GDM1 (cell line): Measurements from ENCODE around the gene SGCE.
A peak's percentile ranks its signal among the peaks of the same experiment; 100 is the strongest.

Experiments
- DNase-seq: peaks from one replicate; lab custom pipeline; 2025; lab: John Stamatoyannopoulos, UW

The SGCE gene

DNA sequence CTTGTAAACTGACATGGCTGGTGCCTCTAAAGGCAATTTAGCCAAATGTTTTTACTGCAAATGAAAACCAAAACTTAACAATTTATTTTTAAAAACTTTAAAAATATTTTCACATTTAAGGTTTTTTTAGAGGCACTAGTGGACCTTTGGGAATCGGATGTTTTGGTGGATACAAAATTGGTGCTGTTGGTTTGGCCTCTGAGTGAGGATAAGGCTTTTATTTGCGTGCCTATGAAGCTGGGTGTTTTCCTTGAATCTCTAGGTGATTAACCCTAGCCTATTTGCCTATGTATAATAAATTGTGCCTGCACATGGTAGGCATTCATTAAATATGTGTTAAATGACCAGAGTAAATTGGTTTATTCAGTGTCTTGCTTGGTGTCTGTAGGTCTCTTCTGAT is 2.9 kb upstream of the SGCE start:
- DNase-seq, result no peak

DNA sequence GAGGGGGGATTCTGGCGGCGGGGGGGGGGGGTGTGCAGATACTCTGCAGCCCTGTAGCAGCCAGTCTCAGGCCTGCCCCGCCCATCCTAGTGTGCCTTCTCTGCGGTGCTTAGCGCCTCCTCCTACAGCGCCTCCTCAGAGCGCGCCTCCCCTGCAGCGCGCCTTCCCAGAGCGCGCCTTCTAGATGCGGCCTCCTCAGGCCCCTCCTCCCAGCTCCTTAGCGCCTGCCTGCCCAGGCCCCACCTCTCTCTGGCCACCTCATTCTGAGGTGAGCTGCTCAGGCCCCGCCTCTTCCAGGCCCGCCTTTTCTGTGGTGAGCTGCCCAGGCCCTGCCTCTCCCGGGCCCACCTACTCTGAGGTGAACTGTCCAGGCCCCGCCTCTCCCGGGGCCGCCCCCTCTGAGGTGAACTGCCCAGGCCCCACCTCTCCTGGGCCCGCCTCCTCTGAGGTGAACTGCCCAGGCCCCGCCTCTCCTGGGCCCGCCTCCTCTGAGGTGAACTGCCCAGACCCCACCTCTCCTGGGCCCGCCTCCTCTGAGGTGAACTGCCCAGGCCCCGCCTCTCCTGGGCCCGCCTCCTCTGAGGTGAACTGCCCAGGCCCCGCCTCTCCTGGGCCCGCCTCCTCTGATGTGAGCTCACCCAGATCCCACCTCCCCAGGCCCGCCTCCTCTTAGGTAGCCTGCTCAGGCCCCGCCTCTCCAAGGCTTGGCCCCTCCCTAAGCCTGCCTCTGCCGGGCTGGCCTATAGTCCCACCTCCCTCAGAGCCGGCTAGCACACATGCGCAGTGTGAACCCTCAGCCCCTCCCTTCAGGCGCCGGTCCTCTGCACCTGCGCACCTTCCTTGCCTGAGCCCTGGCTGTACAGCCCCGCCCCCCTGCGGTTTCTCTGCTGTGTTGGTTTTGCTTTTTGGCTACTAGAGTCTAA is 2.1 kb upstream of the SGCE start:
- DNase-seq, result peak; percentile 77

DNA sequence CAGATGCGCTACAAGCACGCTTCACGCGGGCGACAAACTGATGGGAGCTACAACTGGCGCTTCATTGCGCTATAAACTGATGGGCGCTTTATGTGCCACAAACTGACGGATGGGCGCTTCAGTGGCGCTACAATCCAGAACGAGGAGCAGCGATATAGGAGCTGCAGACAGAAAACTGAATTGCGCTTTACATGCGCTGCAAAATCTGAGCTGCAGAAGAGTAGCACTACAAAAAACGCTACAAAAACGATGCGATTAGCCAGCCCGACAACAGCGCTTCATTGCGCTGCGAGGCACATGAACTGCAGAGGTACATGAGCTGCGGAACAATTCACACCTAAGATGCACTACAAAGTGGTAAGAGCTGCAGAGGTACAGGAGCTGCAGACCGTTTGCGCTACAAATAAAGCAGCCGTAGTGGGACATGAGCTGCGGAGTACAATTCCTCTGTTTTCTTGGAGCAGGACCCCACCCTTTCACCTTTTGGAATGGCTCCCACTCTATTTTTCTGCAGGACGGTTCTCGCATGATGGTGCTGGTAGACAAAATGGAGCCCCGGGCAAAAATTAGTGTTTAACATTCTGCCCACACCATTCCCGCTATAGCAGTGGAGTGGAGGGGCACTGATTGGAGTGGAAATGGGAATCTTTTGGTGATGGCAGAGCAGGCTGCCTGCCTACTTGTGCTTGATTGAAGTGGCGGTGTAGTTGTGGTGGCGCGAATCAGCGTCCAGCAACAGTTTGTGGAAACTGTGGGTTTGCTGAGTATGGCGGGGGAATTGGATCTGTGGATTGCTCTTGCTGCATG is 1.2 kb upstream of the SGCE start:
- DNase-seq, result no peak

DNA sequence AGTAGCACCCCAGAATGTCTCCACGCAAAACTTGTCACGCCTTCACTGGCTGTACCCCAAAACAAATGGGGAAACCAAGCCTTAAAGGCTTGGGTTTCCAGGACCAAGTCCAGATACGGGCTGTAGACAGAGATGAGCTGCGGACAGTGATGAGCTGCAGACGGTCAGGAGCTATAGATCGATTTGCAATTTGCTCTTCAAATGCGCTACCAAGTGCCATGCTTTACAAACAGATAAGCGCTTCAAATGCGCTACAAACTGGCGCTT is 658 bp upstream of the SGCE start:
- no peak for DNase-seq

DNA sequence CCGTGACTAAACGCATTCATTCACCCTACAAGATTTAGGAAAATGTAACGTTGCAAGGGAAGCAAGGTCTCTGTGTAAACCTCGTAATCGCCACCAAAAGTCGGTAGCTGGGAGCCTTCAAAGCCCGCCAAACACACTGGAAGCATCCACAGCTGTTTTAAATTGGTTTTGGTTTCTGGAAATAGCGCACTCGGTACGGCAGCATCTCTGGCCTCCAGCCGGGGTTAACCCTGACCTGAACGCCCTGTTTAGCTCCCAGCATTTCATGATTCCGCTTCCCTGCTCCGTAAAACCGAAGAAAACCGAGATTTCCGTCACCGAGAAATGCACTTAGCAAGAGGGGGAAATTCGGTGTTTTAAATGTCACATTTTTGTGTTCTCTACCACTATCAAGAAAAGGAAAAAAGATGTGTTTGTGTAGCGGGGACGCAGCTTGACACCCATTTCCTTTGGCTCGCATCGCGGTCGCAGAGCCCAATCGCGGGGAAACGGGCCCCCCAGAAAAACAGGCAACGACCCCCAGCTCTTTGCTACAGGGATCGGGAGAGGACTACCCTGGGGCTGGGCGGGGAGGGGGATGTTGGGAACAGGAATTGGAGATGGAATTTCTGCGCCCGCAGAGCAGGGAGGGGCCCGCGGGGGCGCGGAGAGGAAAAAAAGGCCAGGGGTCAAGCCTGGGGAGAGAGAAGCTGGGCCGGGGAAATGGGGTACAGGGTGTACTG is 646 bp downstream of the SGCE start:
- DNase-seq, result no peak

DNA sequence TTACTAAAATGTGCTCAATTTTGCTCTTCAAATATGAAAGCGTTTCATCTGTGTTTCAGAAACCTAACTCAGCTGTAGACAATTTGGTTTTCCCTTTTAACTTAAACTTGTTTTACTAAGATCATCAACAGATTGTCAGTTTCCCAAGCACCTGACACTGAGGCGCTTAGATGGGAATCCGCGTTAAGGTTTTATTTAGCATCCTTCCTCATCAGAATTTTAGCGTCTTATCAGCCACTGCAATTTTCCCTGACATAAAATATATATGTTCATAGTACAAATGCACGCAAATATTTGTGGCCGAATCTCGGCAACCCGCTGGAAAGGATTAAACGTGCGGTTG is 1.2 kb downstream of the SGCE start:
- DNase-seq, result no peak

DNA sequence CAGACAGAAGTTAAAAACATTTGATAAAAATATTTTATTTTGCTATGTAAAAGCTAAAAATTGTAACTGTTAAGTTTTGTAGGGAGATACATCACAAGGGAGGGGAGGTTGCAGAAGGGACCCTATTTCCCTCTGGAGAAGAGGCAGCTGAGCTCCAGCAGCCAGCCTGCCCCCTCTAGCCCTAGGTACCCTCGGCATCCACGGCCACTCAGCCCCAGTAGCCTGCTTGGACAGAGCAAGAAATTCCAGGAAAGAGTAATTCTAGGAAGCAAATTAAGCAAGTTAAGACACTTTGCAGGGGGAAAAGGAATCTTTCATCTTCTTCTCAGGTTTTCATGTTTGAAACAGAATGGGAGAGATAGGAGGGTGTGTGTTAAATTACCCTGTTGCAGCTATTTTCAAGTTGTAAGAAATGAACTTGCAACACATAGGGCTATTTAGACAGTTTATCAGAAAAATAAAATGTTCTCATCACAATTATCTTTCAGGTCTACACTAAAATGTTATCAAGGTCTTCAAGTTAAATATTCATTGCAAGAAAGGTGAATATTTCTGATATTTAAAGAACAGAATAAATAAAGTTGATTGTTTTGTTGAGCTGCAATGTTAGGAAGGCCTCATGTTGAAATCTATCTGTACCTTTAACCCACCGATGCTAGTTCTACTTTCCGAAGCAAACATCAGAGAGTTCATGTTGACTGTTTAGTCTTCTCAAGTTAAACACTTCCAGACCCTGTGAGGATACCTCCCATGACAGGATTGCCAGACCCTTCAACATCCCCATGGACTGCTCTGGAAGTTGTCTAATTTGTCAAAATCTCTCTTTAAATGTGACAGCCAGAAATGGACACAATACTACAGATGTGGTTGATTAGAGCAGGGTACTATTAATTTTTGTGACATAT is 5.5 kb downstream of the SGCE start:
- DNase-seq, result no peak

DNA sequence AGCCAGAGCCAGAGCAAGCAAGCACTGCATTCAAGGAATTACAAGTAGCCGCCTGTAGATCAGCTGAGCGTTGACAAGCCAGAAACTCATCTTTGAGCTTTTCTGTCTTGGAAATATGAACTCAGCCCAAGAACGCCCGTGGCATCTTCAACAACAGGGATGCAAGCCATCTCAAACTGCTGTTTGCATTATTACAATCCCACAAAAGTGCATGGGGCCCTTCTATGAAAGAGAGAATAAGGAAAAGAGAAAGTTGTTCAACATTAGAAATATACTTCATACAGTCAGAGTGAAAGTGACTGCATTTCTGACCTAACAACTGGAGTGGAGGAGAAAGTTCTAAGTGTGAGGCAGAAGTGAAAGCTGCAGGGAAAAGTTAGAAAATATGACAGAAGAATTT is 6.5 kb downstream of the SGCE start:
- no peak for DNase-seq

DNA sequence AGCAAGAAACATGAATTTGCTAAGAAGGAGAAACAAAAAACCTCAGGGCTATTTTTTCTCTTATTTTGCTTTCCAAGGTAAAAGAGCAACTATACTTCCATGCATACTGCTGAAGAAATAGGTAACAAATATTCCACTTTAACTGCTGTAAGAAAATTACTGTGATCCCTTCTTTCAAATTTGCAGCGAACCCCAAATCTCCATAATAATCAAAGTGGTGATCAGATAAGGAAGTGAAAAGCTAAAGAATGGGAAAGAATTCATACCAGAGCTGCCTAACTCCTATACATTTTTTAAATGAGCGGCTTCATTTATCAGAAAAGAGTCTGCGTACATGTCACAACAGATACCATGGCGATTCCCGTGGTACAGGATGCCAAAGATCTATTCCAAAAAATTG is 7.2 kb downstream of the SGCE start:
- DNase-seq, result no peak

DNA sequence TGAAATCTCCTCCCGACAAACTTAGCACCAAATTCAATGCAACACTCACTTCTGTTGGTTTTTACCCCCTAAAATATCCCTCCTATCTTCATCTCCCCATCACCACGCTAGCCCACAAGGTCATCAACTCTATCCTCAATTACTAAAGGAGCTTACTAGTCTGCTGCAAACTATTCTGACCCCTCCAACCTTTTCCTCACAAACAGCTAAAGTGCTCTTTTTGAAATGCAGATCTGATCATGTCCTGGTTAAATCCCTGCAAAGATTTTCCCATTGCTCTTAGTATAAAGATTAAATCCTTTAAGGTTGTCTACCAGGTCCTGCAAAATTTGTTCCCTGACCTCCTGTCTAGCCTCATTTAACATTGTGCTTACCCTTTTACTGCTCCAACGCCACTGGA is 8.6 kb downstream of the SGCE start:
- no peak for DNase-seq

DNA sequence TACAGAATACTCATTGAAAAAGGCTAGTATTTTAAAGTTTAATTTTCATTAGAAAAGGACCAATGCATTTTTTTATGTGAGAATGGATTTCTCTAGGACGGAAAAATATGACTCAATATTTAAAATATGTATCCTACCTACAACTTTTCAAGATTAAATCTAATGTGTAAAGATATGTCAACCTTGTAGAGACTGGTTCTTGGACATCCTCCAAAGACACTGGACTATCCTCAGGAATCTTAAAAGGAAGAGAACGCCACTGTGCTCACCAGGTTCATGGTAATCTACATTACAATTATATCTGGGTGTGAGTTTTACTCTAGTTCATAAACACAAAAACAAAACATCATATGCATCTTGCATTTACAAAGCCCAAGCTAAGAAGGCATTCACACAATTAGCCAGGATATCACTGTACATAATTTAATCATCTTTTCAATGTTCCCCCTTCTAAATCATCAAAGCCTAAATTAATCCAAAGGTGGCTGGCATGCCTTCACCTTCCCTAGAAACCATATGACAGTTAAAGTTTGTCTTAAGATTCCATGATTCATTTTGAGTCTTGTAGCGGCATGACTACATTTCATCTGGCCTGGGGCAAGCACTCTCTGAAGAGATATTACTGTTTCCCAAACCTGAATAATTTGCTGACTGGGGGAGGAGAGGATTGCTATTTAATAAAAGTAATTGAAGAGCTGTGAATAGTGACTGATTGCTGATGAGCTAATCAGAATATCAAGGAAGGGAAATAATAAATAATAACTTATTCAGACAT is 12.0 kb downstream of the SGCE start:
- DNase-seq, result no peak

DNA sequence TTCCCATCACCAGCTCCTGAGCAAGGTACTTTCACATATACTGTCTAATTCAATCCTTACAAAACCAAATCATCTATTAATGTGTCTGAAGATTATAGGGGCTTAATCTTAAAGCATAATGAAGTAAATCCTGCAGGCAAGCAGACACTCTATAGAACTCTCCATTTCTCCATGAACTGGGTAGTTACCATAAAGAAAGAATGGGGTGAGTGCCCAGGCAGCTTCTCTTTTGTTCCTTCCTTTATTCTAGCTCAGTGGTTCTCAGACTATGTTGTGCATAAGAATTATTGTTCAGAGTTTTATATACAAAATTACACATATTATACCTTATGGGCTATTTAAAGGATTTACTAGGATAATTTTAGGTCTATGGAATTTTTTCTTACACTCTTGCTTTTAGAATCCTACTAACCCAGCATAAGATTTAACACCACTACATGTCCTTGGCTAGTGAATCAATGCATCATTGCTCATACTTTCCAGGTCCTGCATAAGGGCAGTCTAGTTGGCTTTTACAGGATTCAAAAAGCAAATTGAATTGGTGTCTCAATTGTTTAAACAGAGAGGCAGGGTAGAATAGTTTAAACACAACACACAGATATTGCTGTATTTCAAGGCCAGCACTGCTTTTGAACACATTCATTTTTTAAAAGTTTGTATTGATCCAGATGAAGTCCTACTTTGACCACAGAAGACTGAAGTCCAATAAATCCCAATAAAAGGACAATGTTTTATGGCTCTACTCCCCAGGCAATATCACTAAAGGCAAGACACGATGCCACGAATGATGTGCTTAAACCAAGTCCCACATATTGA is 12.9 kb downstream of the SGCE start:
- no peak for DNase-seq

DNA sequence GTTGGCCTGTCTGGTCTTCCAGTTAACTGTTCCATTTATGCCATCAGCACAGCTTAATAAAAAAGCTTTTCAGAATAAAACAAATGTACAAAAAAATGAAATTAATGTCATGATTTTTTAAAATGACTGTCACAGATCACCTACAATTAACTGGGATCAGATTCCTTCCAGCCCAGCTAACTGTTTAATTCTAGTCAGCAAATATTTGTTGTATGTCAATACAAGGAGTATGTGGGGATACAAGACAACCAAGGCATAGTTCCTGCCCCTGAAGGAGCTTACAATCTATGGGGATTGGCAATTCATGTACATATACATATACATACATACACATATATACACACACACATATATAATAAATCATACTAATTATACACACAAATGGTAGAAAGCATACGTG is 16.5 kb downstream of the SGCE start:
- no peak for DNase-seq

DNA sequence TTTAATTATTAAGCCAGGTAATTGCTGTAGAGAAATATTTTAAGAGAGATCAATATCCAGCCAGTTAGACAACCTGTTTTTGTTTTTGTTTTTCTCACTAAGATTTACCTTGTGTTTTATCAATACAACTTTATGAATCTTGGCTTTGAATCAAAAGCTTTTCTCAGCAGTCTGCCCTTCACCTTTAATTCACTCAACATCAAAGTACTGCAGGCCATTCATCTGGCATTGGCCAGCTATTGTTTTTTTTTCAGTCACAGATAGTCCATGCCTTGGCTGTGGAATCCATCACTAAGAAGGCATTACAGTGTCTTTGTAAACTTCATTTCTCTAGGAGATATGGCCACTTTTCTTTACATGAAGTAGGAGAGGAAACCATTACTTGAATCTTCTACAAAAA is 20.2 kb downstream of the SGCE start:
- DNase-seq, result no peak

DNA sequence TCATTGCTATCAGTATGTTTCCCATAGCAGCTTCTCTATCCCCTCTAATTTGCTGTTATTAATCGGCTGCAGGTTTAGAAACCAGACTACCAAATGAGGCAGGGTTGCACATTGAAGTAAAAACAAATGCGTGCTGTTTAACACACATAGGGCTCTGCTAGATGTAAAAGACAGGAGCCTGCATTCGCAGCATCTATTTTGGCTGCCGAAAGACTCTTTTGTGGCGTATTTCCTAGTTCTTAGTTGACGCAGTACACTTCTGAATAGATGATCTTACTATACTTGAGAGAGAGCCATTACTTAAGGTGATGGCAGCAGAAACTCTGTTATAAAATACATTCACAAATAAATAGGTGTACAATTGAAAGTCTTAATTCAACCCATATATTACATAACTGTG is 21.4 kb downstream of the SGCE start:
- DNase-seq, result no peak

DNA sequence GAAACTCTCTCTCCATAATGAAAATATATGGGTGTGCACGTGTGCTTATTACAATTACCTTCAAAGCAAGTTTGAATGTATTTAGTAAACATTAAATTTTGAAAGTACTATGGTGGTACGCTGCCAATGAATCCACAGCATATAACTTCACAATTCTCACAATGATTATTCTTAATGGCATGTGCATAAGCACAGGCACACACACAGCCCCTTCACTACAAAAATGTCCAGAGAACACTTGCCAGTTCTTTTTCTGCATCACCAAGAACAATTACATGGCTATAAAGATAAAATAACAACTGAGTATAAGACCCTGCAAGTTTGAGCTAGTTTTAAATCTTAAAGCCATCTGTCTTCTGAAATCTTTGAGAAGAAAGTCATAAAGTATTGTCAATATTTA is 22.2 kb downstream of the SGCE start:
- DNase-seq, result no peak

DNA sequence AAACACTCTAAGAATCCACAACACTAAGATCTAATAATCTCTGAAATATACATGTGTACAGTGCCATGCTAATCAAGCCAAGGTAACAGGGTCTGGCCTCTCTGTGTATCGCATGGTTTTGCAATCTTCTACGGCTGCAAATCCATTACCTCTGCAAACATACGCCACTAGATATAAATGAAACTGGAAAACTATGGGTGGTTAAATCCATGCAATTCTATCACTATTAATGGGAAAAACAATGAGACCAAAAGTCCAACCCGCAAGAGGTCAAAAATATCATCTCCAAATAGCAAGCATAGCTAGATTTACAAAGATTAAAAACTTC is 23.0 kb downstream of the SGCE start:
- DNase-seq, result no peak

DNA sequence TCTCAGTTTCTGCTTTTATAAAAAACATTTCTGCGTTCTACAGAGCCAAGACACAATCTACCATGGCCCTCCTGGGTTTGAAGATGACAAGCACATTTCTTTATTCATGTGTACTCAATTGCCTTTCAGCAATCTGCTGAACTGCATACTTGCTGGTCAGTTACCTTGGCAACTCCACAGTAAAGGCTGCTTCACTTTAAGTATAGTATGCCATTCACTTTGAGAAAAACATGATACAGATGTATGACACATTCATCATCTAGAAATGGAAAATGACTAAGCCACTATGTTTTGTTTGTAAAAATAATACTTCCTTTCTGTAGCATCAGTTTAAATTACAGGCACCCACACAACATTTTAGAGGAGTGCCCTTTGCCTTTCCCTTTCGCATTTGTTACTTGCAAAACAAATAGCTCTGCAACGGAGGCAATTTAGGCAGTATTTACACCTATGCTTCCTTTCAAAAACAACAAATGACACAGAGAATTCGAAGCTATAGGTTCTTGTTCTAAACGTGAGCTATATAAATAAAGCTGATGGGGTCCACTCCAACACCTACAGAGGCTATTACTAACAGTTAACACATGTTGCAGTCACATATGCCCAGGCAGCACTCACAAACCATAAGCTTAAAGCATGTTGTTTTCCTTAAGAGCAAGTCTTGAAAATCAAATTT is 23.5 kb downstream of the SGCE start:
- no peak for DNase-seq

DNA sequence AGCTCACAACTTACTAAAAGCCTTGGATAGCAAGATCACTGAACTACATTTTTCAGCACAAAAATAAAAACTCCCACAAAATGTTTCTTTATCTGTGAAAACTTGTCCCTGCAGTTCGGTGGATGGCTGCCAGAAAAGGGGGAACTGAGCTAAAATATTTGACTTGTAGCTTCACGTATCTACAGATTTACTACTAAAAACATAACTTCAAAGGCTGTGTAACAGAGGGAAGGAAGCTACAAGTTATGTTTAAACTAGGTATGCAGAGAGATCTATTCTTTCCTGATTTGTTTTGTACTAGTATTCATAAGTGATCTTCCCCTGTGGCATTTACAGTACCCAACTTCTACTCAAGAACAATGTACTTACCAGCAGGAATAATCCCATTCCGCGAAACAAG is 25.1 kb downstream of the SGCE start:
- no peak for DNase-seq

DNA sequence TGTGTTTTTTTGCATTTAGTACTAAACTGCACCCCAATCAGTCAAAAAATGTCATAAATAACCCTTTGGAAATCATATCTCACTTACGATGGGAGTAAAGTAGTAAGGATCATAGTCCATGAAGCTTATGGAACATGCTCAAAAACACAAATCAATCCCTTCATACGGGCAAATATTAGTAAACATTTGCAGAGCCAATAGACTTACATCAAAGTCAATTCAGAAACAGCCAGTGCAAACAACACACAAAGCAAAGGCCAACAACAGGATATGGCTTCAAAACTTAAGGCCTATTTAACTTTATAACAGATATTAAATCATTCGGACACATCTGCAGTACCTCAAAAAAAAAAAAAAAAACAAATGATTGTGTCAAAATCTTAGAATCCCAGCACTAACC is 32.1 kb downstream of the SGCE start:
- DNase-seq, result no peak
